Measurements from ENCODE around the gene POMT2.
"Not testable (repeated sequence)": the region's sequence is repeated elsewhere in the genome, so short reads cannot be mapped to it uniquely, and the experiment has no call there.

POMT2 gene

DNA sequence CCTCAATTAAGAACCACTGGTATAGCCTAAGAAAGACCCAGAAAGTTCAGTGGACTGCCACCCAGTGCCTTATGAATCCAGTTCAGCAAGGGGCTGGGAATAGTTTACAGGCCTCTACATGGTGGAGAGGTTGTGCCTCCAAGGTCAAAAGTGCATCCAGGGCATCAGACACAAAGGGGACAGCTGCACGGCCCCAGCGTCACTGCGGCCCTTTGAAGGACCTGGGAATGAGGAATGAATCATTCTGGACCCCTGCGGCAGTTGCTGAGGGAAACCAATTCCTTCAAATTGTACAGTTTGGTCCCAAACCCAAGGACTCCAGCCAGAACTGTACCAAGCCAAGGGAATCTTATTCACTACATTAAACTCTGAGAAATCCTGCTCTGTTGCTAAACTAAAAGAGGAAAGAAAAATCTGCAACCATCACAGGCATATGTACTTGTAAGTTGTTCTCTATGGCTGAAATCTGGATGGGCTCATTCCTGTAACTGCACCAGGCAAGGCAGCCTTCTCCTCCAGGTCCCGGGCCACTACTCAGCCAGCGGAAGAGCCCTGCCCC, 38.8 kb downstream of the POMT2 start:
- no peak for ATAC-seq
- TF ChIP-seq BACH2 (CRISPR knock-in tag; IDR thresholded peaks at IDR 0.05; ENCODE audit: borderline replicate concordance) = no peak
- TF ChIP-seq, protein P1, sequence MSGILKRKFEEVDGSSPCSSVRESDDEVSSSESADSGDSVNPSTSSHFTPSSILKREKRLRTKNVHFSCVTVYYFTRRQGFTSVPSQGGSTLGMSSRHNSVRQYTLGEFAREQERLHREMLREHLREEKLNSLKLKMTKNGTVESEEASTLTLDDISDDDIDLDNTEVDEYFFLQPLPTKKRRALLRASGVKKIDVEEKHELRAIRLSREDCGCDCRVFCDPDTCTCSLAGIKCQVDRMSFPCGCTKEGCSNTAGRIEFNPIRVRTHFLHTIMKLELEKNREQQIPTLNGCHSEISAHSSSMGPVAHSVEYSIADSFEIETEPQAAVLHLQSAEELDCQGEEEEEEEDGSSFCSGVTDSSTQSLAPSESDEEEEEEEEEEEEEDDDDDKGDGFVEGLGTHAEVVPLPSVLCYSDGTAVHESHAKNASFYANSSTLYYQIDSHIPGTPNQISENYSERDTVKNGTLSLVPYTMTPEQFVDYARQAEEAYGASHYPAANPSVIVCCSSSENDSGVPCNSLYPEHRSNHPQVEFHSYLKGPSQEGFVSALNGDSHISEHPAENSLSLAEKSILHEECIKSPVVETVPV (CRISPR knock-in tag; IDR thresholded peaks at IDR 0.05) = no peak
- TF ChIP-seq TOX (CRISPR knock-in tag; IDR thresholded peaks at IDR 0.05; ENCODE audit: borderline replicate concordance) = no peak
- no peak for TF ChIP-seq ZNF8 (CRISPR knock-in tag; IDR thresholded peaks at IDR 0.05)
- TF ChIP-seq, protein P2, sequence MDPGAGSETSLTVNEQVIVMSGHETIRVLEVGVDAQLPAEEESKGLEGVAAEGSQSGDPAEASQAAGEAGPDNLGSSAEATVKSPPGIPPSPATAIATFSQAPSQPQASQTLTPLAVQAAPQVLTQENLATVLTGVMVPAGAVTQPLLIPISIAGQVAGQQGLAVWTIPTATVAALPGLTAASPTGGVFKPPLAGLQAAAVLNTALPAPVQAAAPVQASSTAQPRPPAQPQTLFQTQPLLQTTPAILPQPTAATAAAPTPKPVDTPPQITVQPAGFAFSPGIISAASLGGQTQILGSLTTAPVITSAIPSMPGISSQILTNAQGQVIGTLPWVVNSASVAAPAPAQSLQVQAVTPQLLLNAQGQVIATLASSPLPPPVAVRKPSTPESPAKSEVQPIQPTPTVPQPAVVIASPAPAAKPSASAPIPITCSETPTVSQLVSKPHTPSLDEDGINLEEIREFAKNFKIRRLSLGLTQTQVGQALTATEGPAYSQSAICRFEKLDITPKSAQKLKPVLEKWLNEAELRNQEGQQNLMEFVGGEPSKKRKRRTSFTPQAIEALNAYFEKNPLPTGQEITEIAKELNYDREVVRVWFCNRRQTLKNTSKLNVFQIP (CRISPR knock-in tag; IDR thresholded peaks at IDR 0.05; ENCODE audit: borderline replicate concordance, low read depth) = no peak
- TF ChIP-seq OSR1 (CRISPR knock-in tag; IDR thresholded peaks at IDR 0.05) = no peak
- TF ChIP-seq ISL1 (CRISPR knock-in tag; IDR thresholded peaks at IDR 0.05) = no peak
- no peak for TF ChIP-seq ESRRG (CRISPR knock-in tag; IDR thresholded peaks at IDR 0.05)
- TF ChIP-seq, protein P3, sequence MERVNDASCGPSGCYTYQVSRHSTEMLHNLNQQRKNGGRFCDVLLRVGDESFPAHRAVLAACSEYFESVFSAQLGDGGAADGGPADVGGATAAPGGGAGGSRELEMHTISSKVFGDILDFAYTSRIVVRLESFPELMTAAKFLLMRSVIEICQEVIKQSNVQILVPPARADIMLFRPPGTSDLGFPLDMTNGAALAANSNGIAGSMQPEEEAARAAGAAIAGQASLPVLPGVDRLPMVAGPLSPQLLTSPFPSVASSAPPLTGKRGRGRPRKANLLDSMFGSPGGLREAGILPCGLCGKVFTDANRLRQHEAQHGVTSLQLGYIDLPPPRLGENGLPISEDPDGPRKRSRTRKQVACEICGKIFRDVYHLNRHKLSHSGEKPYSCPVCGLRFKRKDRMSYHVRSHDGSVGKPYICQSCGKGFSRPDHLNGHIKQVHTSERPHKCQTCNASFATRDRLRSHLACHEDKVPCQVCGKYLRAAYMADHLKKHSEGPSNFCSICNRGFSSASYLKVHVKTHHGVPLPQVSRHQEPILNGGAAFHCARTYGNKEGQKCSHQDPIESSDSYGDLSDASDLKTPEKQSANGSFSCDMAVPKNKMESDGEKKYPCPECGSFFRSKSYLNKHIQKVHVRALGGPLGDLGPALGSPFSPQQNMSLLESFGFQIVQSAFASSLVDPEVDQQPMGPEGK (CRISPR knock-in tag; IDR thresholded peaks at IDR 0.05; ENCODE audit: borderline replicate concordance) = no peak
- TF ChIP-seq, protein P4, sequence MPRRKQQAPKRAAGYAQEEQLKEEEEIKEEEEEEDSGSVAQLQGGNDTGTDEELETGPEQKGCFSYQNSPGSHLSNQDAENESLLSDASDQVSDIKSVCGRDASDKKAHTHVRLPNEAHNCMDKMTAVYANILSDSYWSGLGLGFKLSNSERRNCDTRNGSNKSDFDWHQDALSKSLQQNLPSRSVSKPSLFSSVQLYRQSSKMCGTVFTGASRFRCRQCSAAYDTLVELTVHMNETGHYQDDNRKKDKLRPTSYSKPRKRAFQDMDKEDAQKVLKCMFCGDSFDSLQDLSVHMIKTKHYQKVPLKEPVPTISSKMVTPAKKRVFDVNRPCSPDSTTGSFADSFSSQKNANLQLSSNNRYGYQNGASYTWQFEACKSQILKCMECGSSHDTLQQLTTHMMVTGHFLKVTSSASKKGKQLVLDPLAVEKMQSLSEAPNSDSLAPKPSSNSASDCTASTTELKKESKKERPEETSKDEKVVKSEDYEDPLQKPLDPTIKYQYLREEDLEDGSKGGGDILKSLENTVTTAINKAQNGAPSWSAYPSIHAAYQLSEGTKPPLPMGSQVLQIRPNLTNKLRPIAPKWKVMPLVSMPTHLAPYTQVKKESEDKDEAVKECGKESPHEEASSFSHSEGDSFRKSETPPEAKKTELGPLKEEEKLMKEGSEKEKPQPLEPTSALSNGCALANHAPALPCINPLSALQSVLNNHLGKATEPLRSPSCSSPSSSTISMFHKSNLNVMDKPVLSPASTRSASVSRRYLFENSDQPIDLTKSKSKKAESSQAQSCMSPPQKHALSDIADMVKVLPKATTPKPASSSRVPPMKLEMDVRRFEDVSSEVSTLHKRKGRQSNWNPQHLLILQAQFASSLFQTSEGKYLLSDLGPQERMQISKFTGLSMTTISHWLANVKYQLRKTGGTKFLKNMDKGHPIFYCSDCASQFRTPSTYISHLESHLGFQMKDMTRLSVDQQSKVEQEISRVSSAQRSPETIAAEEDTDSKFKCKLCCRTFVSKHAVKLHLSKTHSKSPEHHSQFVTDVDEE (CRISPR knock-in tag; IDR thresholded peaks at IDR 0.05) = no peak
- no peak for TF ChIP-seq SNAI2 (CRISPR knock-in tag; IDR thresholded peaks at IDR 0.05)
- no peak for TF ChIP-seq ZC3H10 (CRISPR knock-in tag; IDR thresholded peaks at IDR 0.05)
- TF ChIP-seq ZNF565 (CRISPR knock-in tag; conservative IDR thresholded peaks at IDR 0.05; ENCODE audit: low read depth) = no peak
- no peak for TF ChIP-seq CREB5 (CRISPR knock-in tag; IDR thresholded peaks at IDR 0.05; ENCODE audit: low read depth)
- no peak for TF ChIP-seq RARB (CRISPR knock-in tag; IDR thresholded peaks at IDR 0.05)
- TF ChIP-seq PPARA (CRISPR knock-in tag; IDR thresholded peaks at IDR 0.05; ENCODE audit: borderline replicate concordance) = no peak
- no peak for TF ChIP-seq ZFP3 (CRISPR knock-in tag; IDR thresholded peaks at IDR 0.05)
- TF ChIP-seq TCF4 (CRISPR knock-in tag; IDR thresholded peaks at IDR 0.05; ENCODE audit: borderline replicate concordance) = no peak

GRCh38 chr14:77280921-77281320, 39.8 kb downstream of the POMT2 start:
- not testable (repeated sequence) for ATAC-seq

DNA sequence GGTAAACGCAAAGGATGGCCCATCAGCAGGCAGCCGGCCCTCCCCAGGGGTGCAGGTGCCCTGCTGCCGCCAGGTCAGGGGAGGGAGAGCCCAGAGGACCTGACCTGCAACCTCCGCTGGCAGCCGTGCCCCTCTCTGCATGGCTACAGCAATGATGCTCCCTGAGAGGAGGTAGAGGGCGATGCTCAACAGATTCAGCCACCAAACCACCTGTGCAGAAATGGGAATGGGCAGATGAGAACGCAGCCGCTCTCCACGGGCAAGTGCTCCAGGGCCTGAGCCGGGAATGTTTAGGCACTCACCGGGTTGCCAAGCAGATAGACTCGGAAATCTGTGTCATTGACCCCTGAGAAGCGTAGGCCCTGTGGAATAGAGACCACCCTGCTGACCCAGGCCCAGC, 41.0 kb downstream of the POMT2 start:
- TF ChIP-seq ESRRG (CRISPR knock-in tag; IDR thresholded peaks at IDR 0.05) (no peak), GLIS3 (CRISPR knock-in tag; IDR thresholded peaks at IDR 0.05) (no peak)
- no peak for ATAC-seq

Measured in SK-N-SH treated with all-trans-retinoic acid at 6 μM for 48 hours (cell line).